ENCODE measurements around the gene CMTR1. TPM values are rescaled to one million over a fixed set of nuclear protein-coding genes. Genes with fewer than 3 reads are reported as not detected.

CMTR1 gene
- polyA plus RNA-seq, 1 donor from 2014 or later, result 64.1 TPM

DNA sequence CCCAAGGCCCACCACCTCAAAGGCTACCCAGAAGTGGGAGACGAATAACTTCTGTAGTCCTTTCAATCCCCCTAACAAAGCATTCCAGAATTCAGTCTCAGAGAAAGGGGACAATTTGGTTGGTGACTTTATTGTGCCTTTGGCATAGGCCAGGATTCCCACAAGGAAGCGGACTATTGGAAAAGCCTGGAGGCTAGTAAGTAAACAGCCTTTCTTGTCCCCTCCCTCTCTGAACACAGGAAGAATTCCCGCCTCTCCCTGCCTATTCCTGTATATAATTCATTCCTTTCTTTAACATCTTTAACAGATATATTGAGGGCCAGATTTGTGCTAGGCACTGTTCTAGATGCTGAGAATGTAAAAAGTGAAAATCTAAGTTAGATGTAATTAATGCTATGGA lies 43.2 kb upstream of the CMTR1 start:
- Histone ChIP-seq H3K9me2 (ENCODE audit: insufficient read depth, low read length) (no peaks in the 10 kb centered on the region), H3K4me2 (ENCODE audit: low read length) (no peak overlapping the region), H3K9ac (ENCODE audit: low read length) (no peak overlapping the region), H3F3A (ENCODE audit: insufficient read depth, low read length, poor library complexity, severe bottlenecking) (no peaks in the 10 kb centered on the region), H2AFZ (ENCODE audit: low read depth, low read length) (no peak overlapping the region), H4K20me1 (ENCODE audit: insufficient read depth) (no peaks in the 10 kb centered on the region), H3K36me3 (ENCODE audit: insufficient read depth, low read length) (peaks cover 7% of the 10 kb centered on the region), H3K27ac (ENCODE audit: low read length) (no peak overlapping the region), H3K79me2 (replicated peaks; ENCODE audit: insufficient read depth, low read length) (no peaks in the 10 kb centered on the region), H3K27me3 (ENCODE audit: insufficient read depth, low read depth, low read length) (no peaks in the 10 kb centered on the region), H3K4me3 (ENCODE audit: low read length) (no peak overlapping the region), H3K9me3 (ENCODE audit: low read length) (no peaks in the 10 kb centered on the region)
- TF ChIP-seq TAF1 (IDR thresholded peaks at IDR 0.05; ENCODE audit: low read depth) (no peak), MXI1 (conservative IDR thresholded peaks at IDR 0.05; ENCODE audit: poor library complexity, severe bottlenecking) (no peak), CTCF (IDR thresholded peaks at IDR 0.05; ENCODE audit: poor library complexity, severe bottlenecking) (no peak), EP300 (conservative IDR thresholded peaks at IDR 0.05; ENCODE audit: poor library complexity, severe bottlenecking) (no peak), SMC3 (conservative IDR thresholded peaks at IDR 0.05; ENCODE audit: poor library complexity) (no peak), POLR2AphosphoS5 (IDR thresholded peaks at IDR 0.05) (no peak), REST (IDR thresholded peaks at IDR 0.05; ENCODE audit: borderline replicate concordance) (no peak), EZH2 (IDR thresholded peaks at IDR 0.05; ENCODE audit: borderline replicate concordance, insufficient read depth, low read length, poor library complexity, severe bottlenecking) (no peak), RAD21 (conservative IDR thresholded peaks at IDR 0.05) (no peak)

DNA sequence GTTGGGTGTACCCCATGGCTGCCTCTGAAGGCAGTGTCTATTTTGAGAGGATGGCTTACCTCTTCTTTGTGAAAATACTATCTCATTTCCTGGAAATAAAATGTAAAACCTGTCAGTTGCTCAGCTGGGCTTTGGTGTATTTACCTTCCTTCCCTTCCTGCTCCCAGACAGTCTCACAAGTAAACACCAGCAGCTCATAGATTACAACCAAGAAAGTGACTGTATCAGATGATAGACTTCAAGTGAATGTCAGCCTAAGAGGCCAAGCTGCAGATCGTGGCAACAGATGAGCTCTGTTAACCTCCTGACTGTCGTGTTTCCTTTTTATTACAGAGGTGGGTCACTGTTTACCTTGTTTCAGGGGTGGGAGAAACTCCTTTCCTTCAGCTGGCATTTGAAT lies 41.9 kb upstream of the CMTR1 start:
- no peaks in the 10 kb centered on the region for H3F3A ChIP-seq (ENCODE audit: insufficient read depth, low read length, poor library complexity, severe bottlenecking)
- no peak for TF ChIP-seq POLR2AphosphoS5 (IDR thresholded peaks at IDR 0.05)
- no peak for TF ChIP-seq TAF1 (IDR thresholded peaks at IDR 0.05; ENCODE audit: low read depth)
- TF ChIP-seq CTCF (IDR thresholded peaks at IDR 0.05; ENCODE audit: poor library complexity, severe bottlenecking), result no peak
- no peak for TF ChIP-seq EP300 (conservative IDR thresholded peaks at IDR 0.05; ENCODE audit: poor library complexity, severe bottlenecking)
- no peak for TF ChIP-seq RAD21 (conservative IDR thresholded peaks at IDR 0.05)
- TF ChIP-seq REST (IDR thresholded peaks at IDR 0.05; ENCODE audit: borderline replicate concordance), result no peak
- no peak for TF ChIP-seq MXI1 (conservative IDR thresholded peaks at IDR 0.05; ENCODE audit: poor library complexity, severe bottlenecking)
- TF ChIP-seq EZH2 (IDR thresholded peaks at IDR 0.05; ENCODE audit: borderline replicate concordance, insufficient read depth, low read length, poor library complexity, severe bottlenecking), result no peak
- no peak for TF ChIP-seq SMC3 (conservative IDR thresholded peaks at IDR 0.05; ENCODE audit: poor library complexity)
- no peaks in the 10 kb centered on the region for H3K79me2 ChIP-seq (replicated peaks; ENCODE audit: insufficient read depth, low read length)
- H3K27ac ChIP-seq (ENCODE audit: low read length), result no peak overlapping the region
- no peaks in the 10 kb centered on the region for H3K9me3 ChIP-seq (ENCODE audit: low read length)
- H3K4me3 ChIP-seq (ENCODE audit: low read length), result no peak overlapping the region
- no peak overlapping the region for H3K4me2 ChIP-seq (ENCODE audit: low read length)
- no peak overlapping the region for H3K9ac ChIP-seq (ENCODE audit: low read length)
- H4K20me1 ChIP-seq (ENCODE audit: insufficient read depth), result no peaks in the 10 kb centered on the region
- no peaks in the 10 kb centered on the region for H3K9me2 ChIP-seq (ENCODE audit: insufficient read depth, low read length)
- no peaks in the 10 kb centered on the region for H3K27me3 ChIP-seq (ENCODE audit: insufficient read depth, low read depth, low read length)
- H2AFZ ChIP-seq (ENCODE audit: low read depth, low read length), result no peak overlapping the region
- H3K36me3 ChIP-seq (ENCODE audit: insufficient read depth, low read length), result peaks cover 7% of the 10 kb centered on the region

Data from neural cell (in vitro differentiated cells).